Left ventricle myocardium inferior (tissue), 1 donor: Measurements from ENCODE around the gene SLC25A14. TPM values are rescaled to one million over a fixed set of nuclear protein-coding genes. Genes with fewer than 3 reads are reported as not detected.
A peak's percentile ranks its signal among the peaks of the same experiment; 100 is the strongest.
"Not testable (repeated sequence)": the region's sequence is repeated elsewhere in the genome, so short reads cannot be mapped to it uniquely, and the experiment has no call there.

Source experiments
- DNase-seq: peaks from one replicate; pipeline ENCODE4 v3.0.0-alpha.2; 2020
- H3K27ac ChIP-seq: fragments of 200-600 bp; replicated peaks from 2 replicates; pipeline ENCODE4 v1.8.0; 2021
- H3K27me3 ChIP-seq: fragments of 200-600 bp; 2 replicates; pipeline ENCODE4 v1.8.0; 2021; ENCODE audit warnings: low read depth
- H3K36me3 ChIP-seq: fragments of 200-600 bp; 2 replicates; pipeline ENCODE4 v1.8.0; 2021
- H3K4me1 ChIP-seq: fragments of 200-600 bp; 2 replicates; pipeline ENCODE4 v1.8.0; 2021
- H3K4me3 ChIP-seq: fragments of 200-600 bp; 2 replicates; pipeline ENCODE4 v1.8.0; 2021; ENCODE audit warnings: mild to moderate bottlenecking, moderate library complexity
- H3K9me3 ChIP-seq: fragments of 200-600 bp; replicated peaks from 2 replicates; pipeline ENCODE4 v1.8.0; 2021
- CTCF ChIP-seq: fragments of 200-600 bp; IDR thresholded peaks from 2 replicates; pipeline ENCODE4 v1.8.0; 2021; ENCODE audit warnings: antibody characterized with exemption, mild to moderate bottlenecking, borderline replicate concordance
- intact Hi-C: fragments of 100-400 bp; cut with micrococcal nuclease; formaldehyde crosslinking; loops from one replicate; pipeline ENCODE4 v1.11.0; 2022
- total RNA-seq: library from RNA; stranded (reverse); fragmentation: NEBNext Ultra II Directional; extraction: Animal tissue kit (Norgen Biotek cat#: 25700); gene quantifications from one replicate; pipeline ENCODE4 v1.2.1, GENCODE V29; 2021
- donor health status: DM: no; HTN: yes; CAD: no; lungs with severe emphysema.

Gene SLC25A14
- total RNA-seq, 1 donor from 2014 or later, result 6.7 TPM

- Histone ChIP-seq H3K36me3 (no peaks in the 10 kb centered on the region), H3K27ac (no peak overlapping the region), H3K4me1 (no peaks in the 10 kb centered on the region), H3K9me3 (no peaks in the 10 kb centered on the region), H3K27me3 (no peaks in the 10 kb centered on the region), H3K4me3 (no peak overlapping the region)
- no peak for TF ChIP-seq CTCF
- intact Hi-C loops, result no loop called here
- no peak for DNase-seq
These were observed 18.2 kb upstream of the SLC25A14 start for GRCh38 chrX:130321550-130321949.

GRCh38 chrX:130330146-130330545 lies 9.6 kb upstream of the SLC25A14 start:
- no peak for TF ChIP-seq CTCF
- no peak for DNase-seq
- Histone ChIP-seq H3K36me3 (no peaks in the 10 kb centered on the region), H3K4me3 (no peak overlapping the region), H3K27ac (no peak overlapping the region), H3K27me3 (peaks cover 21% of the 10 kb centered on the region), H3K9me3 (no peaks in the 10 kb centered on the region), H3K4me1 (no peaks in the 10 kb centered on the region)
- intact Hi-C loops, result no loop called here

GRCh38 chrX:130330706-130331105 lies 9.0 kb upstream of the SLC25A14 start:
- no peak overlapping the region for H3K27ac ChIP-seq
- intact Hi-C loops, result no loop called here
- H3K9me3 ChIP-seq, result no peaks in the 10 kb centered on the region
- no peaks in the 10 kb centered on the region for H3K4me1 ChIP-seq
- H3K36me3 ChIP-seq, result no peaks in the 10 kb centered on the region
- peak; percentile 14 for DNase-seq
- peaks cover 21% of the 10 kb centered on the region for H3K27me3 ChIP-seq
- peak; percentile 43 for TF ChIP-seq CTCF
- no peak overlapping the region for H3K4me3 ChIP-seq

GRCh38 chrX:130336531-130336930 lies 3.2 kb upstream of the SLC25A14 start:
- DNase-seq, result no peak
- TF ChIP-seq CTCF, result no peak
- H3K27ac ChIP-seq, result no peak overlapping the region
- peaks cover 17% of the 10 kb centered on the region for H3K4me1 ChIP-seq
- no peaks in the 10 kb centered on the region for H3K27me3 ChIP-seq
- no peaks in the 10 kb centered on the region for H3K36me3 ChIP-seq
- H3K4me3 ChIP-seq, result no peak overlapping the region
- H3K9me3 ChIP-seq, result no peaks in the 10 kb centered on the region
- intact Hi-C loops, result no loop called here

- H3K27me3 ChIP-seq, intact Hi-C loops, H3K9me3 ChIP-seq, H3K27ac ChIP-seq, H3K36me3 ChIP-seq, DNase-seq: not testable (repeated sequence)
- peak overlapping the region; percentile 81 for H3K4me3 ChIP-seq
- peaks cover 17% of the 10 kb centered on the region for H3K4me1 ChIP-seq
These were observed 850 bp upstream of the SLC25A14 start for GRCh38 chrX:130338869-130339268.

- H3K27ac ChIP-seq, result peak overlapping the region; percentile 65
- H3K9me3 ChIP-seq, result no peaks in the 10 kb centered on the region
- H3K4me3 ChIP-seq, result peak overlapping the region; percentile 81
- TF ChIP-seq CTCF, result no peak
- no peaks in the 10 kb centered on the region for H3K27me3 ChIP-seq
- H3K4me1 ChIP-seq, result peaks cover 17% of the 10 kb centered on the region
- no peak for DNase-seq
- no peaks in the 10 kb centered on the region for H3K36me3 ChIP-seq
- intact Hi-C loops, result no loop called here
These were observed 552 bp downstream of the SLC25A14 start for GRCh38 chrX:130340271-130340670.
